T47D (cell line): ENCODE measurements around the gene SORBS1.
A peak's percentile ranks its signal among the peaks of the same experiment; 100 is the strongest.

Experiments used
- DNase-seq, 2 experiments: peaks; one replicate each; pipeline versions ENCODE4 v3.0.0 to v3.0.0-alpha.2; 2011 to 2012; ENCODE audit warnings: low read depth in 1 of 2, low spot score in 1 of 2
- JUND ChIP-seq: IDR thresholded peaks from 2 replicates; pipeline ENCODE4 v1.6.1; 2012; ENCODE audit warnings: low read depth
- in situ Hi-C: cut with HindIII; loops from 2 replicates; pipeline ENCODE4 v1.10.0; 2016; ENCODE audit warnings: low sequenced_read_pairs, low pct_unique_long_range_greater_than_20kb

SORBS1 gene

DNA sequence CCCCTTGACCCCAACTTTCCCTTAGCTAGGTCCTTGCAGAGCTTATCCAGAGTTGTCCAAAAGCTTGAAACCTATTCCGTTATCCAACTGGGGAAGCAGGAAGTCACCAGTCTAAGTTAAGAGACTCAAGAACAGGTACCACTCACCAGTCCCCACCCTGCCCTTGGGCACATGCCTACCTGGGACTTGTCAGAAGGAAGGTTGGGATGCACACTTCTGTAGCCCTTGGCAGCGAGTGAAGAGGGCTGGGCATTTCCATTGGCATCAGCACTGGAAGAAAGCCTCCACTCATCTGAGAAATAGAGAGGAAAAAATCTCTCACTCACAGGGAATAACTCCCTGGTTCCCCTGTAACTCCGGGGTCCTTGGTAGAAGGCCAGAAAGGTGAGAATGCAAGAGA, 139.4 kb downstream of the SORBS1 start:
- DNase-seq = no peak
- in situ Hi-C loops = no loop called here
- no peak for TF ChIP-seq JUND

DNA sequence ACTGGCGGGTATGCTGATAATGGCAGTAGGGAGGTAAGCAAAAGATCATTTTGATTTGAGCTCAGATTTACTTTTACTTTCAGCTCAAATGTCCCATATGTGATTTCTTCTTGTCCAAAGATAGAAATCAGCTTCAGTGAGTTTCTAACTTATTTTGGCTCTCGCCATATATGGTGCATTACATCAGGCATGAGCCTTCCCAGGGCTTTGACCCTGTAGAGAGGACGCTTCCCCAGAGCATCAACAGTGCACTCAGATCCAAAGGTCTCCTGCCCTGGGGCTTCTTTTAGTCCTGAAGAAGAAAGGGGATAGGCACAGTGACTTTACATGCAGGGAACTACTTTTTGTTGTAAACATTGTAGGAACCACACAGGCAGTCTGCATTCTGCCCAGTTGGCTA, 141.8 kb downstream of the SORBS1 start:
- TF ChIP-seq JUND = no peak
- no peak for DNase-seq
- in situ Hi-C loops = no loop called here

DNA sequence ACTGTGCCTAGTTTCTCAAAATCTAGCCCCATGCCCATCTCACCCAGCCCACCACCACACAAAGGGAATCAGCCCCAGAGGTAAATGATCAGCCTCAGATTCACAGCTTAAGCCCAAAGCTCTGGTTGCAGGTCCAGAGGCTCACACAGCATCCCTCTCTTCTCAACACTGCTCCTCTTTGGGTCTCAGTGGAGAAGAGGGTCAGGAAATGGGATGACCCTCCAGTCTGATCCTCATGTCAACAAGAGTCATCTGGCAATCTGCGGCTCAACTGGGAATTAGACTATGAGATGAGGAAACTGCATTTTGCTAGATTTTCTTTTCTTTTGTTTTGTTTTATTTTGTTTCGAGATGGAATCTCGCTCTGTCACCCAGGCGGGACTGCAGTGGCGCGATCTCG, 144.2 kb downstream of the SORBS1 start:
- in situ Hi-C loops = no loop called here
- no peak for TF ChIP-seq JUND
- DNase-seq = no peak

GRCh38 chr10:95416270-95416669, 144.9 kb downstream of the SORBS1 start:
- in situ Hi-C loops = no loop called here
- no peak for TF ChIP-seq JUND

GRCh38 chr10:95415621-95416031, 145.5 kb downstream of the SORBS1 start:
- no peak for TF ChIP-seq JUND
- in situ Hi-C loops = no loop called here

More at GRCh38 chr10:95416270-95416669, 144.9 kb downstream of the SORBS1 start:
- DNase-seq = no peak

DNA sequence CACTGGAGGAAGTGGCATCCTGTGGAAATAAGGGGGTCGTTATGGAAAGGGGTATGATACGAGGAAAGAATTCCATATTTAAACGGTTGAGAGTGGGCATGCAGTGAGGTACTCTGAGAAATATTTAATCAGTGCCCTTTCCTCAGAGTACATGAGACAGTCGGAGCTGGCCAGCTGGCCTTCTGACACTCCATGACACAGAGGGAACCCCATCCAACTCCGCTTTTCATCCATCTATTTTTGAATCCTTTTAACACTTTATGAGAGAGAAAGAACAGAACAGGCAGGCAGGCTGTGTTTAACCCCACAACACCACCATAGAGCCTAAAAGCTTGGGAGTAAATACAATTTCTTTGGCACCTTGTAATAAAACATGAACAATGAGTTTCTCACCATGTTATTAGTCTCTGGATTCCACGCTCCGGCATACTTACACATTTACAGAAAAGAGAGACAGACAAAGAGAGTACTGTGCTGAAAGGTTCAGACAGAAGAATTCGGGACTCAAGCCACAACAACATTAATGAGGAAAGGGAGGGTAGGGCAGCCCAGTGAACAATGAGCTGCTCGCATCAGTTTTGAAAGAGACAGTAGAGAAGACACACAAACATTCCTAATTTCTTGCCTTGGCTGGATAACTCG, 146.2 kb downstream of the SORBS1 start:
- in situ Hi-C loops = no loop called here
- no peak for TF ChIP-seq JUND
- no peak for DNase-seq

More at GRCh38 chr10:95415621-95416031, 145.5 kb downstream of the SORBS1 start:
- no peak for DNase-seq

DNA sequence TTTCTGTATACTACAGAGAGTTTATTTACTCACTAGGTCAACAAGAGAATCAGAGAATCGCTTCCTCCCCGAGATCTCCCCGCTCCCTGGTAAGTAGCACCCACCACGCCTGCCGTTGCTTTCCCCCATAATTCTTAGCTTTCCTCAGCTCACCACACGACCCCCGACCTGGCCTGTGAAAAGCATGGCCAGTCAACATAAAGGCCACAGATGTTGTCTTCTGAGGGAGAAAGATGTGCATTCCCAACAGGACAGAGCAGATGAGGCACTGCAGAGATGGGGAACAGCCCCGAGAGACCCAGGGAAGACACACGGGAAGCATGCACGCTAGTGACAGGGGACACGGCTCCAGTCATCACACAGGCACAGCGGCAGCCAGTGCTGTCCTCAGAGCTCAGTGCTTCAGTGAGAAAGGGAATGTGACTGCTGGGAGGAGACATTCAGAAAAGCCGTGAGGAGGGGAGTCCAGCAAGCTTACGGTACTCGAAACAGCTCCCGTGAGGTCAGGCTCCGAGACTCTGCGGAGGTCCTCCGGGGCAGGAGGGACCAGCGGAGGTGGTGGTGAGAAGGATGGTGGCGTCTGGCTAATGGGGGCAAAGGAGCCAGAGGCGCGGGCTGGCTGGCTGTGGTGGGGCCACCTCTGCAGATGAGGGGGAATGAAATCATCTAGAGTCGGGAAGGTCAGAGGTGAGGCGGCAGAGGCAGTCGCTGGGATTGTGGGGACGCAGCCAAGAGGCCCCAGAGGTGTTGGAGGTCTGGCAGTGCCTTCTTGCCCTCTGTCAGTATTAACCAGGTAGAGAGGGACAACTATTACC, 146.9 kb downstream of the SORBS1 start:
- in situ Hi-C loops = no loop called here
- no peak for TF ChIP-seq JUND
- DNase-seq = no peak

DNA sequence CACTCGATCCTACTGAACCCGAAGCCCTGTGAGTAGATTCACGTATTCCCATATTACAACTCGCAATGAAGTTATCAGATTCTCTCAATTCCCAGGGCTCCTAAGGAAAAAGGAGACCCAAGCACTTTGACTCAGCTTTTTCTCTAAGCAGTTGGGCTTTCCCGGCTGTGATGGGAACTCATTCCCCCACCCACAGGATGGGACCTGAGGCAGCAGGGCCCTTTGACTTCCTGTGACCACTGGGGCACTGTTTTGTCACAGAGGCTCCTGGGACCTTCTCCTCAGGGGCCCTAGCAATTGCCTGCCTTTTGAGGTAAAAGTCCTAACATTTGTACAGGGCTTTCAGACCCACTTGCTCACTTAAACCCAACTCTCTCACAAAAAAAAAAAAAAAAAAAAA, 147.6 kb downstream of the SORBS1 start:
- in situ Hi-C loops = no loop called here
- DNase-seq = no peak
- TF ChIP-seq JUND = no peak

DNA sequence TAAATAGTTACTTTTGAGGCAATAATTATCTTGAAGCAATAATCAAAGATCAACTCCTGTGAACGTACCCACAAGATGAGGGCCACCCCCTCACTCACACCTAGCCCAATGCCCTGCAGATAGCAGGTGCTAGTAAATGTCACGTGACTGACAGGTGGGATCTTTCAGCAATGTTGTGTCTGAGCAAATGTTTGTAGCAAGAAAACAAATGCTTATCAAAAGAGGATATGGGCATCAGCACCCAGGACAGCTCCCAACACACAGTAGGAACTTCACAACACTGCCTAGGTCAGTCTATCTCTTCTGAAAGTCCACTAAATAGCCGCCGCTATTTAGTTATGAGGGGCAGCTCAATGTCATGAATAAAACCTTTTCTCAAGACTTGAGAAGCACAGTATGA, 149.5 kb downstream of the SORBS1 start:
- no peak for TF ChIP-seq JUND
- in situ Hi-C loops = no loop called here
- DNase-seq = peak in 1 of 2 experiments; percentile 19

- in situ Hi-C loops = no loop called here
- DNase-seq = no peak
- no peak for TF ChIP-seq JUND
Measured at GRCh38 chr10:95408983-95409873, 151.9 kb downstream of the SORBS1 start.

- in situ Hi-C loops = no loop called here
- no peak for DNase-seq
- TF ChIP-seq JUND = no peak
Measured at GRCh38 chr10:95408148-95408960, 152.8 kb downstream of the SORBS1 start.

DNA sequence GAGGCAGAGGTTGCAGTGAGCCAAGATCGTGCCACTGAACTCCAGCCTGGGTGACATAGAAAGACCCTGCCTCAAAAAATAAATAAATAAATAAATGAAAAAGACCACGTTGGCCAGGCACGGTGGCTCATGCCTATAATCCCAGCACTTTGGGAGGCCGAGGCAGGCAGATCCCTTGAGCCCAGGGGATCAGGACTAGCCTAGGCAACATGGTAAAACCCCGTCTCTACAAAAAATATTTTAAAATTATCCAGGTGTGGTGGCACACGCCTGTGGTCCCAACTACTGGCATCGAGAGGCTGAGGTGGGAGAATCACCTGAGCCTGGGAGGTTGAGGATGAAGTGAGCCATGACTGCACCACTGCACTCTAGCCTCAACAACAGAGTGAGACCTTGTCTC, 153.6 kb downstream of the SORBS1 start:
- no peak for TF ChIP-seq JUND
- in situ Hi-C loops = no loop called here
- DNase-seq = no peak
